Subcutaneous abdominal adipose tissue (tissue), 5 donors: Measurements from ENCODE around the gene CYP4F11.

Experiments used
- H3K27ac ChIP-seq: one replicate; pipeline ENCODE4 v1.7.0; 2013; ENCODE audit warnings: low read depth, mild to moderate bottlenecking, inconsistent platforms, low read length, moderate library complexity
- H3K27me3 ChIP-seq, 5 donors: one replicate each; pipeline ENCODE4 v1.7.0; 2013; ENCODE audit warnings: low read length in 5 of 5, inconsistent platforms in 1 of 5; ENCODE audit not compliant: control insufficient read depth in 5 of 5, insufficient read depth in 4 of 5
- H3K36me3 ChIP-seq, 5 donors: one replicate each; pipeline ENCODE4 v1.7.0; 2013; ENCODE audit warnings: low read length in 5 of 5; ENCODE audit not compliant: control insufficient read depth in 5 of 5, insufficient read depth in 5 of 5
- H3K4me1 ChIP-seq, 5 donors: one replicate each; pipeline ENCODE4 v1.7.0; 2013; ENCODE audit warnings: low read length in 5 of 5, mild to moderate bottlenecking in 3 of 5, moderate library complexity in 1 of 5; ENCODE audit not compliant: control insufficient read depth in 5 of 5, insufficient read depth in 5 of 5
- H3K4me3 ChIP-seq, 5 donors: one replicate each; pipeline ENCODE4 v1.7.0; 2013; ENCODE audit warnings: low read length in 5 of 5, low read depth in 1 of 5
- H3K9ac ChIP-seq, 5 donors: one replicate each; pipeline ENCODE4 v1.7.0; 2013; ENCODE audit warnings: low read length in 5 of 5, mild to moderate bottlenecking in 4 of 5, moderate library complexity in 3 of 5
- H3K9me3 ChIP-seq, 5 donors: one replicate each; pipeline ENCODE4 v1.7.0; 2013; ENCODE audit warnings: low read length in 5 of 5; ENCODE audit not compliant: control insufficient read depth in 5 of 5
- donor health status: healthy.
- donor health status: healthy.
- donor health status: healthy.
- donor health status: healthy.
- donor health status: healthy.

The CYP4F11 gene

DNA sequence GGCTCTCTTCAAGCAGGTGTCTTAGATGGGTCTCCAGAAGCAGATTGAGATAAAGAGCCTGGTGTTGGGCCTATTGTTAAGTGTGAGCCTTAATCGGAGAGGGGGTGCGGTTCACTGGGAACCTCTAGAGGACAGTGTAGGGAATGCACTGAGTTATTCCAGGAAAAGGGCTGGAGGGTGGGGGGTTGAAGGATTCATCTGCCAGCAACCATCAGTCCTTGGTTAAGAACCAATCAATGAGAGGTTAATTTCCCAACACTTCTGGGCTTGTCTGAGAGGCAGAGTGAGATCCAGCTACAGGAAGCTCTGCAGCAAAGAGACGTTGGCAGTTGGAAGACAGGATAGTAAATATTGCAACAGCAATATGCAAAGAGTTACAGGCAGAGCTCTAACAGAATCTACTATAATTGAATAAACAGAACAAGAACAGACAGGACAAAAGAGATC is 65.2 kb downstream of the CYP4F11 start:
- Histone ChIP-seq H3K4me3 (no peak overlapping the region), H3K27ac (no peak overlapping the region), H3K27me3 (peaks cover 3 to 17% (median 7%) of the 10 kb centered on the region in 5 donors), H3K36me3 (no peaks in the 10 kb centered on the region), H3K9me3 (no peaks in the 10 kb centered on the region), H3K9ac (no peak overlapping the region), H3K4me1 (no peaks in the 10 kb centered on the region)

DNA sequence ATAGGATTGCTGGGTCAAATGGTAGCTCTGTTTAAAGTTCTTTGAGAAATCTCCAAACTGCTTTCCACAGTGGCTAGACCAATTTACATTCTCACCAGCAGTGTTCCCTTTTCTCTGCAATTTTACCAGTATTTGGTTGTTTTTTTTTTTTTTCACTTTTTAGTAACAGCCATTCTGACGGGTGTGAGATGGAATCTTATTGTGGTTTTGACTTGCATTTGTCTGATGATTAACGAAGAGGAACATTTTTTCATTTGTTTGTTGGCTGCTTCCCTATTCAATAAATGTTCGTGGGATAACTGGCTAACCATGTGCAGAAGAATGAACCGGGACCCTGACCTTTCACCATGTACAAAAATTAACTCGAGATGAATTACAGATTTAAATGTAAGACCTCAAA is 67.7 kb downstream of the CYP4F11 start:
- H3K9me3 ChIP-seq, result no peaks in the 10 kb centered on the region
- no peak overlapping the region for H3K27ac ChIP-seq
- H3K36me3 ChIP-seq, result no peaks in the 10 kb centered on the region
- peaks cover 0 to 27% (median 9%) of the 10 kb centered on the region in 5 donors for H3K27me3 ChIP-seq
- H3K9ac ChIP-seq, result no peak overlapping the region
- no peak overlapping the region for H3K4me3 ChIP-seq
- H3K4me1 ChIP-seq, result no peaks in the 10 kb centered on the region

DNA sequence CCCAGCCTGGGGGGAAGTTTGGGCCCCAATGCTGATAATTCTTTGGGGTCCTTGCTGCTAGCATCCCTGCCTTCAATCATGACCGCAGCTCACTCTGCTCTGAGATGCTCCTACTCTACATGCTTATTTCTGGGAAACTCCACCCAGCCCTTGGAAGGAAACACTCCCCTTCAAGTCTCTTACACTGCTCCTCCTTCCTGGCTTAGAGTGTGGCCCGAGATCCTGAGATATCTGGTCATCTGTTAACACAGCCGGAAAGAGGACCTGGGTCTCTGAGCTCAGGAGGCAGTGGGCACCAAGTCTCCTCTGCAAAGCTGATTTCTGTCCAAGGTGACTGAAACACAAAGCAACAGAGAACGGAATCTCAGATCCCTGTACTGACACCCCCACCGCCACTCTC is 69.5 kb downstream of the CYP4F11 start:
- no peak overlapping the region for H3K9ac ChIP-seq
- no peak overlapping the region for H3K4me3 ChIP-seq
- no peak overlapping the region for H3K27ac ChIP-seq
- H3K9me3 ChIP-seq, result no peaks in the 10 kb centered on the region
- H3K27me3 ChIP-seq, result peaks cover 0 to 23% (median 5%) of the 10 kb centered on the region in 5 donors
- no peaks in the 10 kb centered on the region for H3K36me3 ChIP-seq
- no peaks in the 10 kb centered on the region for H3K4me1 ChIP-seq

DNA sequence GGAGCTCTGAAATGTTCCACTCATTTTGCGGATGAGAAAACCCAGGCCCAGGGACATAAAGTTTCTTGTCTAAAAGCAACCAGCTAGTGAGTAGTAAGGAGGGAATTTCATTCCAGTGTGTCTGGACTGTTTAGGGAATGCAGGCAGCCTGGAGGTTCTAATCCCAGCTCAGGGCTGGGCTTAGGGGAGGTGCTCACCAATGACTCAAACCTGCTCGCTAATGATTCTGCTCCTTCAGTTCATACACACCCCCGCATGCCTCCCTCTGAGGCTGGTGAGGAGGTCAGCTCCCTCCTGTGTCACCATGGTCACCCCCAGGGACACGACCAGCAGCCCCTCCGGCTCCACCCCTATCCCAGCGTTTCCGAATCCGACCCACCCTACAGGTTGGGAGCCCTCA is 71.1 kb downstream of the CYP4F11 start:
- Histone ChIP-seq H3K9me3 (no peaks in the 10 kb centered on the region), H3K27me3 (peaks cover 0 to 29% (median 5%) of the 10 kb centered on the region in 5 donors), H3K27ac (no peak overlapping the region), H3K4me3 (no peak overlapping the region), H3K4me1 (no peaks in the 10 kb centered on the region), H3K36me3 (no peaks in the 10 kb centered on the region), H3K9ac (no peak overlapping the region)

DNA sequence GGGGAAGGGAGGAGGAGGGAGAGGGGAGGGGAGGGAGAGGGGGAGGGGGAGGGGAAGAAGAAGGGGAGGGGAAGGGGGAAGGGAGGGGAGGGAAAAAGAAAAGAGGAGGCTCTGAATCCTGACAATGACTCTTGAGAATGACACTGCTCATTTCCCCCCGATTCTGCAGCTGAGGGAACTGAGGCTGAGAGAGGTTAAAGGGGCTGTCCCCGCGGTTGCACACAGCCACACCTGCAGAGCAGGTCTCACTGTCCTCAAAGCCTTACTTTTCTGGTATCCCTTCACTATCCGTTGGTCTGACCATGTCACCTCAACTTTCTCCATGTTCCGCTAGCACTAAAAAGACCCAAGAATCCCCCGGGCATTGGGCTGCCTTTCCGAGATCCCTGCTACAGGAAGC is 71.9 kb downstream of the CYP4F11 start:
- Histone ChIP-seq H3K4me3 (no peak overlapping the region), H3K9ac (no peak overlapping the region), H3K27ac (no peak overlapping the region), H3K4me1 (no peaks in the 10 kb centered on the region), H3K27me3 (peaks cover 0 to 29% (median 7%) of the 10 kb centered on the region in 5 donors), H3K9me3 (no peaks in the 10 kb centered on the region), H3K36me3 (no peaks in the 10 kb centered on the region)
